Right atrium auricular region (tissue), 2 donors: Measurements from ENCODE around the gene MS4A13. TPM values are rescaled to one million over a fixed set of nuclear protein-coding genes. Genes with fewer than 3 reads are reported as not detected.
"Not testable (repeated sequence)": the region's sequence is repeated elsewhere in the genome, so short reads cannot be mapped to it uniquely, and the experiment has no call there.

Experiments used
- DNase-seq: peaks from one replicate; pipeline ENCODE4 v3.0.0-alpha.2; 2019; ENCODE audit warnings: low spot score
- H3K27ac ChIP-seq, 2 donors: fragments of 200-600 bp; sonication (generic); 1 replicate in 1 of 2; 2 replicates in 1 of 2; pipeline ENCODE4 v1.5.1; 2016 to 2019
- H3K27me3 ChIP-seq, 2 donors: fragments of 200-600 bp; sonication (generic); one replicate each; pipeline versions ENCODE4 v1.5.1 to v1.6.0; 2017 to 2019
- H3K36me3 ChIP-seq: fragments of 200-600 bp; sonication (generic); one replicate; pipeline ENCODE4 v1.5.1; 2016
- H3K4me1 ChIP-seq, 2 donors: fragments of 200-600 bp; sonication (generic); one replicate each; pipeline versions ENCODE4 v1.5.1 to v1.6.0; 2017 to 2019
- H3K4me3 ChIP-seq, 2 donors: fragments of 200-600 bp; sonication (generic); 1 replicate in 1 of 2; 2 replicates in 1 of 2; pipeline ENCODE4 v1.5.1; 2017 to 2019; ENCODE audit warnings: mild to moderate bottlenecking in 1 of 2, moderate library complexity in 1 of 2
- H3K9me3 ChIP-seq, 2 donors: fragments of 200-600 bp; sonication (generic); one replicate each; pipeline ENCODE4 v1.5.1; 2019
- total RNA-seq, 2 donors: library from RNA; depleted of rRNA; stranded (reverse); fragments of >200 nt; gene quantifications; one replicate each; pipeline ENCODE4 v1.1.0, GENCODE V29; 2016
- TF ChIP-seq, protein P1 (sequence below), 2 donors: fragments of 200-600 bp; sonication (generic); IDR thresholded peaks; one replicate each; pipeline ENCODE4 v1.5.1; 2019; ENCODE audit warnings: antibody characterized with exemption in 2 of 2

Gene MS4A13
- total RNA-seq, 2 donors from 2014 or later, result not detected

- DNase-seq, result no peak
- TF ChIP-seq, protein P1, sequence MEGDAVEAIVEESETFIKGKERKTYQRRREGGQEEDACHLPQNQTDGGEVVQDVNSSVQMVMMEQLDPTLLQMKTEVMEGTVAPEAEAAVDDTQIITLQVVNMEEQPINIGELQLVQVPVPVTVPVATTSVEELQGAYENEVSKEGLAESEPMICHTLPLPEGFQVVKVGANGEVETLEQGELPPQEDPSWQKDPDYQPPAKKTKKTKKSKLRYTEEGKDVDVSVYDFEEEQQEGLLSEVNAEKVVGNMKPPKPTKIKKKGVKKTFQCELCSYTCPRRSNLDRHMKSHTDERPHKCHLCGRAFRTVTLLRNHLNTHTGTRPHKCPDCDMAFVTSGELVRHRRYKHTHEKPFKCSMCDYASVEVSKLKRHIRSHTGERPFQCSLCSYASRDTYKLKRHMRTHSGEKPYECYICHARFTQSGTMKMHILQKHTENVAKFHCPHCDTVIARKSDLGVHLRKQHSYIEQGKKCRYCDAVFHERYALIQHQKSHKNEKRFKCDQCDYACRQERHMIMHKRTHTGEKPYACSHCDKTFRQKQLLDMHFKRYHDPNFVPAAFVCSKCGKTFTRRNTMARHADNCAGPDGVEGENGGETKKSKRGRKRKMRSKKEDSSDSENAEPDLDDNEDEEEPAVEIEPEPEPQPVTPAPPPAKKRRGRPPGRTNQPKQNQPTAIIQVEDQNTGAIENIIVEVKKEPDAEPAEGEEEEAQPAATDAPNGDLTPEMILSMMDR (IDR thresholded peaks at IDR 0.05), result no peak
- no peaks in the 10 kb centered on the region for H3K4me1 ChIP-seq
Measured at GRCh38 chr11:60502221-60502775, 12.9 kb upstream of the MS4A13 start.

DNA sequence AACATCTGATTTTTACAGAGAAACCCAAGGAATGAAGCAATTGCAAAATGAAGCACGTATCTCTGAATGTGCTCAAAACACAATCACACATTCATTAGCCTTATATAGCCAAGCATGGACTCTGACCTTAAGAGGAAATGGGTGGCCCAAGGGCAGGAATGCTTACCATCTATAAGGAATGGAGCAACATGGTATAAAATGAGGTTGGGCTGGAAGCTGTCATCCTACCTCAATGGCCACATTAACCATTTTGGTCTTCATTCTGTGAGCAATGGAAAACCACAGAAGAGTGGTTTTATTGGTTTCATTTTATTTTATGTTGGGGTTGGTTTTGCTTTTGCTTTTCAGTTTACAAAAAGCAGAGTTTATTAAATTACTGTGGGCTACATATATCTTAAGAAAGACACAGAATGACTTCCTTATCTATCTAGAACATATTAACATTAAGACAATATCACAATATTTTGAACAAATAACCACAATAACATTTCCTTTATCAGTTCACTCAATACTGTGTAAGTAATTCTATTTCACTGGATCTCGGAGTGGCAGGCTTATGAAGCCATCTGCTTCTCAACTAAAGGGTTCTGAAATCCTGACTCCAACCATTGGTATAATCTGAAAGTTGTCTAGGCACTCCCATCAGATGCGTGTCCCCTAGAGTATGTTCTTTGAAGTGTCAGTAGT, 10.8 kb upstream of the MS4A13 start:
- H3K9me3 ChIP-seq, result no peaks in the 10 kb centered on the region
- no peaks in the 10 kb centered on the region for H3K27me3 ChIP-seq
- TF ChIP-seq, protein P1 (IDR thresholded peaks at IDR 0.05), result no peak
- H3K4me3 ChIP-seq, result no peak overlapping the region
- no peaks in the 10 kb centered on the region for H3K4me1 ChIP-seq
- H3K36me3 ChIP-seq, result no peaks in the 10 kb centered on the region
- DNase-seq, result no peak
- H3K27ac ChIP-seq, result no peak overlapping the region

More at GRCh38 chr11:60502221-60502775, 12.9 kb upstream of the MS4A13 start:
- H3K27me3 ChIP-seq, result no peaks in the 10 kb centered on the region
- H3K4me3 ChIP-seq, result no peak overlapping the region
- no peak overlapping the region for H3K27ac ChIP-seq
- H3K36me3 ChIP-seq, result no peaks in the 10 kb centered on the region
- no peaks in the 10 kb centered on the region for H3K9me3 ChIP-seq

DNA sequence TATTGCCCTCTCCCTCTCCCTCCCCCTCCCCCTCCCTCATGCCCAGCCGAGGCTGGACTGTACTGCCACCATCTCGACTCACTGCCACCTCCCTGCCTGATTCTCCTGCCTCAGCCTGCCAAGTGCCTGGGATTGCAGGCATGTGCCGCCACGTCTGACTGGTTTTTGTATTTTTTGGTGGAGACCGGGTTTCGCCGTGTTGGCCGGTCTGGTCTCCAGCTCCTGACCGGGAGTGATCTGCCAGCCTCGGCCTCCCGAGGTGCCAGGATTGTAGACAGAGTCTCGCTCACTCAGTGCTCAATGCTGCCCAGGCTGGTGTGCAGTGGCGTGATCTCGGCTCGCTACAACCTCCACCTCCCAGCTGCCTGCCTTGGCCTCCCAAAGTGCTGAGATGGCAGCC, 5.6 kb upstream of the MS4A13 start:
- H3K36me3 ChIP-seq, DNase-seq, H3K9me3 ChIP-seq, H3K4me3 ChIP-seq, H3K4me1 ChIP-seq, H3K27ac ChIP-seq, H3K27me3 ChIP-seq: not testable (repeated sequence)

DNA sequence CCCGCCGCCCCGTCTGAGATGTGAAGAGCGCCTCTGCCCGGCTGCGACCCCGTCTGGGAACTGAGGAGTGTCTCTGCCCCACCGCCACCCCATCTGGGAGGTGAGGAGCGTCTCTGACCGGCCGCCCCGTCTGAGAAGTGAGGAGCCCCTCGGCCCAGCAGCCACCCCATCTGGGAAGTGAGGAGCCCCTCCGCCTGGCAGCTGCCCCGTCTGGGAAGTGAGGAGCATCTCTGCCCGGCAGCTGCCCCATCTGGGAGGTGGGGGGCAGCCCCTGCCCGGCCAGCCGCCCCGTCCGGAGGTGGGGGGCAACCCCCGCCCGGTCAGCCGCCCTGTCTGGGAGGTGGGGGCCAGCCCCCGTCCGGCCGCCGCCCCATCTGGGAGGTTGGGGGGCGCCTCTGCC, 5.0 kb upstream of the MS4A13 start:
- not testable (repeated sequence) for H3K9me3 ChIP-seq, DNase-seq, H3K4me3 ChIP-seq, H3K27me3 ChIP-seq, H3K36me3 ChIP-seq, H3K27ac ChIP-seq, H3K4me1 ChIP-seq

GRCh38 chr11:60511393-60511792, 3.8 kb upstream of the MS4A13 start:
- H3K4me3 ChIP-seq, result no peak overlapping the region
- H3K9me3 ChIP-seq, result no peaks in the 10 kb centered on the region
- no peaks in the 10 kb centered on the region for H3K27me3 ChIP-seq
- DNase-seq, result no peak
- H3K27ac ChIP-seq, result no peak overlapping the region
- no peaks in the 10 kb centered on the region for H3K36me3 ChIP-seq
- TF ChIP-seq, protein P1 (IDR thresholded peaks at IDR 0.05), result no peak
- no peaks in the 10 kb centered on the region for H3K4me1 ChIP-seq

- Histone ChIP-seq H3K27ac (no peak overlapping the region), H3K36me3 (no peaks in the 10 kb centered on the region), H3K4me3 (no peak overlapping the region), H3K4me1 (no peaks in the 10 kb centered on the region), H3K27me3 (no peaks in the 10 kb centered on the region), H3K9me3 (no peaks in the 10 kb centered on the region)
- TF ChIP-seq, protein P1 (IDR thresholded peaks at IDR 0.05), result no peak
- DNase-seq, result no peak
Measured at GRCh38 chr11:60512651-60513225, 2.5 kb upstream of the MS4A13 start.
